Prostate gland (tissue), 2 donors: ENCODE data around the gene PPP1R14B. TPM values are rescaled to one million over a fixed set of nuclear protein-coding genes. Genes with fewer than 3 reads are reported as not detected.

ENCODE experiments used
- DNase-seq: peaks from one replicate; pipeline ENCODE4 v3.0.0-alpha.2; 2019; ENCODE audit warnings: low spot score
- H3K27ac ChIP-seq, 2 donors: fragments of 200-600 bp; sonication (generic); 2 replicates each; pipeline ENCODE4 v1.5.1; 2017 to 2019
- H3K27me3 ChIP-seq: fragments of 200-600 bp; sonication (generic); replicated peaks from 2 replicates; pipeline ENCODE4 v1.5.1; 2019; ENCODE audit not compliant: insufficient read depth
- H3K36me3 ChIP-seq, 2 donors: fragments of 200-600 bp; sonication (generic); 1 replicate in 1 of 2; 2 replicates in 1 of 2; pipeline versions ENCODE4 v1.5.1 to v1.8.1; 2017 to 2019
- H3K4me1 ChIP-seq: fragments of 200-600 bp; sonication (generic); replicated peaks from 2 replicates; pipeline ENCODE4 v1.5.1; 2019
- H3K4me3 ChIP-seq, 2 donors: fragments of 200-600 bp; sonication (generic); 2 replicates each; pipeline ENCODE4 v1.5.1; 2017 to 2019
- H3K9me3 ChIP-seq: fragments of 200-600 bp; sonication (generic); 2 replicates; pipeline ENCODE4 v1.5.1; 2017
- POLR2A ChIP-seq: fragments of 450-650 bp; IDR thresholded peaks from one replicate; pipeline ENCODE4 v1.6.1; 2016; ENCODE audit warnings: antibody characterized with exemption, mild to moderate bottlenecking
- POLR2AphosphoS5 ChIP-seq: sonication (generic); formaldehyde crosslinking; IDR thresholded peaks from one replicate; pipeline ENCODE4 v1.6.1; 2017; ENCODE audit warnings: antibody characterized with exemption
- WGBS: methylation state at CpG from one replicate; pipeline ENCODE4 v1.1.5; 2018; 5-methylcytosine and 5-hydroxymethylcytosine counted together
- intact Hi-C: fragments of 100-400 bp; cut with DNase I; formaldehyde crosslinking; loops from one replicate; pipeline ENCODE4 v1.14.2; 2022
- total RNA-seq, 2 donors: library from RNA; depleted of rRNA; stranded (reverse); fragments of >200 nt; gene quantifications; one replicate each; pipeline ENCODE4 v1.1.0, GENCODE V29; 2016
- TF ChIP-seq, protein P1 (sequence below), 4 experiments: fragments of 200-600 bp in 2 of 4; fragments of 450-650 bp in 2 of 4; sonication (generic) in 2 of 4; IDR thresholded peaks; 1 replicate in 3 of 4; 2 replicates in 1 of 4; pipeline ENCODE4 v1.5.1; 2016 to 2019; ENCODE audit warnings: antibody characterized with exemption in 4 of 4, mild to moderate bottlenecking in 2 of 4, moderate library complexity in 2 of 4

The PPP1R14B gene
- total RNA-seq, 2 donors from 2014 or later = 60.5 to 69.3 TPM

DNA sequence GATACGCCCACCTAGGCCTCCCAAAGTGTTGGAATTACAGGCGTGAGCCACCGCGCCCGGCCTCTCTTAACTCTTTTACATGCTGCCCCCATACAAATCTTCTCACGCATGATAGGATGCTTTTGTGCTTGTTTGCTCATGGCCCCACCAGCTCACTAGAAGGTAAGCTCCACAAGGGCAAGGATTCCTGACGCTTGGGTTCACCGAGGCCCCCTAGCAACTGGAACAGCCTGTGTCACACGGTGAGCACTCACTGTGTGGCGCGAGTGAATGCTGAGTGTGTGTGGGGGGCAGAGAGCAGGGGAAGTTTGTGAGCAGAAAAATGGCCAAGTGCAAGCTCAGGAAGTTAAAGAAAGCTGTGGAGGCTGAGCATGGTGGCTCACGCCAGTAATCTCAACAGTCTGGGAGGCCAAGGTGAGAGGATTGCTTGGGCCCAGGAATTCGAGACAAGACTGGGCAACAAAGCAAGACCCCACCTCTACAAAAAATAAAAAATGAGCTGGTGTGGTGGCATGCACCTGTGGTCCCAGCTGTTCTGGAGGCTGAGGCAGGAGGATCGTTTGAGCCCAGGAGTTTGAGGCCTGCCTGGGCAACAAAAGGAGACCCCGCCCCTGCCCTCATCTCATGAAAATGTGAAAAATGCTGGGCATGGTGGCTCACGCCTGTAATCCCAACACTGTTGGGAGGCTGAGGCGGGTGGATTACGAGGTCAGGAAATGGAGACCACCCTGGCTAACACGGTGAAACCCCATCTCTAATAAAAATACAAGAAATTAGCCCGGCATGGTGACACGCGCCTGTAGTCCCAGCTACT, 35.4 kb upstream of the PPP1R14B start:
- no peak overlapping the region for H3K27ac ChIP-seq
- WGBS = 93% methylated on average over 22 of the region's 22 CpGs
- H3K36me3 ChIP-seq = no peaks in the 10 kb centered on the region
- no peak for TF ChIP-seq POLR2A
- no peak for TF ChIP-seq POLR2AphosphoS5
- TF ChIP-seq, protein P1, sequence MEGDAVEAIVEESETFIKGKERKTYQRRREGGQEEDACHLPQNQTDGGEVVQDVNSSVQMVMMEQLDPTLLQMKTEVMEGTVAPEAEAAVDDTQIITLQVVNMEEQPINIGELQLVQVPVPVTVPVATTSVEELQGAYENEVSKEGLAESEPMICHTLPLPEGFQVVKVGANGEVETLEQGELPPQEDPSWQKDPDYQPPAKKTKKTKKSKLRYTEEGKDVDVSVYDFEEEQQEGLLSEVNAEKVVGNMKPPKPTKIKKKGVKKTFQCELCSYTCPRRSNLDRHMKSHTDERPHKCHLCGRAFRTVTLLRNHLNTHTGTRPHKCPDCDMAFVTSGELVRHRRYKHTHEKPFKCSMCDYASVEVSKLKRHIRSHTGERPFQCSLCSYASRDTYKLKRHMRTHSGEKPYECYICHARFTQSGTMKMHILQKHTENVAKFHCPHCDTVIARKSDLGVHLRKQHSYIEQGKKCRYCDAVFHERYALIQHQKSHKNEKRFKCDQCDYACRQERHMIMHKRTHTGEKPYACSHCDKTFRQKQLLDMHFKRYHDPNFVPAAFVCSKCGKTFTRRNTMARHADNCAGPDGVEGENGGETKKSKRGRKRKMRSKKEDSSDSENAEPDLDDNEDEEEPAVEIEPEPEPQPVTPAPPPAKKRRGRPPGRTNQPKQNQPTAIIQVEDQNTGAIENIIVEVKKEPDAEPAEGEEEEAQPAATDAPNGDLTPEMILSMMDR (IDR thresholded peaks at IDR 0.05) = no peak
- intact Hi-C loops = no loop called here
- H3K4me1 ChIP-seq = peaks cover 7% of the 10 kb centered on the region
- H3K9me3 ChIP-seq = no peaks in the 10 kb centered on the region
- no peak for DNase-seq
- H3K27me3 ChIP-seq = no peaks in the 10 kb centered on the region
- no peak overlapping the region for H3K4me3 ChIP-seq

DNA sequence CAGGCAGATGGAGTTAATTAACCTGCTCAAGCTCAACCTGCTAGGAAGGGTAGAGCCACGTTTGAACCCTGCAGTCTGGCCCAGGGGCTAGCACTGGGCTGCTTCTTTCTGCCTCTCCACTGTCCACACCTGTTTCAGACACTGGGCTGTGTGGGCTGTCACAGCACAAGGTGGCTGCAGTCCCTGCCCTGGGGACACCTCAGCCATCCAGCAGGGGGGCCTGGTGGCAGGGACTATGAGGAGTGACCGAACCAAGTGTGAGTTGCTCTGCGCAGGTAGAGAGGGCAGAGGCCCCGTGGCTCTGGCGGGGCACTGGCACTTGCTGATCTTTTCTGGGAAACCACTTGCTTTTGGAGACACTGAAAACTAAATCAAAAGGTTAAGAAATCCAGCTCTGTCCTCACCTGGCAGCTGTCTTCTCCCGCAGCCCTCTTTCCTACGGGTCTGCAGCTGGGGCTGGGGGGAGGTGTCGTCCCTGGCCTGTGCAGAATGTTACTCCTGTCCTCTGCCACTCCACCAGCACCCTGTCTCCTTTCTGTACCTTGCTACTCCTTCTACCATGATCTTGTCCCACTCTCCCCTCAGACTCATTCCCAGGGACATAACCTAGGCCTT, 31.9 kb upstream of the PPP1R14B start:
- no peak overlapping the region for H3K4me3 ChIP-seq
- WGBS = 81% methylated on average over 8 of the region's 8 CpGs
- no peak for TF ChIP-seq POLR2AphosphoS5
- no peak for TF ChIP-seq POLR2A
- TF ChIP-seq, protein P1 (IDR thresholded peaks at IDR 0.05) = no peak
- no peaks in the 10 kb centered on the region for H3K36me3 ChIP-seq
- H3K27me3 ChIP-seq = no peaks in the 10 kb centered on the region
- no peak overlapping the region for H3K27ac ChIP-seq
- DNase-seq = no peak
- H3K4me1 ChIP-seq = peaks cover 4% of the 10 kb centered on the region
- no peaks in the 10 kb centered on the region for H3K9me3 ChIP-seq
- intact Hi-C loops = no loop called here

DNA sequence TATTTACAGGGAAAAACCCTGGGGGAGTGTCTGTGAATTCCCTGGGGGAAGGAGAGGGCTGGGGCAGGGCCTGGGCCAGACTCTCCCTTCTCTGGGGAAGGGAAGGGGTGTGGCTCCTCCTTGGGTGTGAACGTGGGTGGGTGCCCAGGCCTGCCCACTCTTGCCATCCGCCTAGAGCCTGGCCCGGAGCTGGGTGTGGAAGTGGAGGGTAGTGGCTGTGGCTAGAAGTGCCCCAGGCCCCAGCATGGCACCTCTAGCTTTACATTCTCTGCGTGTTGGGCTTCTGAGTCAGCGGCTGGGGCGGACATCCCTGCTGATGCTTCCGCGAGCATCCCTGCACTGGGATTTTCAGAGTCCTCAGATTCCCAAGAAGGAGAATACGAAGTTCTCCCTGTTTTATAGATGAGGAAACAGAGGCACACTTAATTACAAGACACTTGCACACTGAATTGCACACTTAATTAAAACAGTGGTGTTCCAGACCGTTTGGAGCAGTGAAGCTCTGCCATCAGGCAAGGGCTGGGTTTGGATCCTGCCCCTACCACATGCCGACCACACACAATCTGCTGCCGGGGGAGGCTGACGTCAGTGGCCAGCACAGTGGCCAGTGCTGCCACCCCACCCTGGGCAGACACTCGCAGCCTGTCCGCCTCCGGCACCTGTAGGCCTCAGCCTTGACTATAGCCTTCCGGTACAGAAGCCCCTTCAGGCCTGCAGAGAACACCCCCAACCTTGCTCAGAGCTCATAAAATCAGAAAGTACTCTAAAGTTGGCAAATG, 30.1 kb upstream of the PPP1R14B start:
- H3K4me1 ChIP-seq = no peaks in the 10 kb centered on the region
- no peak overlapping the region for H3K4me3 ChIP-seq
- no peak overlapping the region for H3K27ac ChIP-seq
- H3K9me3 ChIP-seq = no peaks in the 10 kb centered on the region
- WGBS = 61% methylated on average over 17 of the region's 17 CpGs
- intact Hi-C loops = no loop called here
- H3K27me3 ChIP-seq = no peaks in the 10 kb centered on the region
- no peak for TF ChIP-seq POLR2AphosphoS5
- TF ChIP-seq POLR2A = no peak
- TF ChIP-seq, protein P1 (IDR thresholded peaks at IDR 0.05) = no peak
- no peak for DNase-seq
- no peaks in the 10 kb centered on the region for H3K36me3 ChIP-seq

DNA sequence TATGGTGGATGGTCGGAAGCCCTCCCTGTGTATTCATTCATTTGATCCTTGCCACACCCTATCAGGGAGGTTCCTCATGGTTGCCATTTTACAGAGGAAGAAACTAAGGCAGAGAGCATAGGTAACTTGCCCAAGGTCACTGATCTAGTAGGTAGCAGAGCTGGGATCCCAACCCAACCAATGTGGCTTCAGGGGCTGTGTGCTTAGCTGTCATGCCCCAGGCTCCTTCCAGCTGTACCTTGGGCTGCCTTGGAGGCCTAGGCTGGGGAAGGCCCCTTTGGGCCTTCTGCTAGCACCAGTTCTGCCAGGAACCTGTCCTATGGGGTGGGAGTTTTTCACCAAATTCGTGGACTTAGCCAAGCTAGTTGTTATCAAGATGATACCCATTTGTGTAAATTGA, 29.1 kb upstream of the PPP1R14B start:
- no peaks in the 10 kb centered on the region for H3K4me1 ChIP-seq
- H3K4me3 ChIP-seq = no peak overlapping the region
- no peaks in the 10 kb centered on the region for H3K9me3 ChIP-seq
- intact Hi-C loops = no loop called here
- H3K27ac ChIP-seq = no peak overlapping the region
- no peaks in the 10 kb centered on the region for H3K36me3 ChIP-seq
- H3K27me3 ChIP-seq = no peaks in the 10 kb centered on the region
- 60% methylated on average over 2 of the region's 2 CpGs for WGBS
- TF ChIP-seq, protein P1 (IDR thresholded peaks at IDR 0.05) = no peak
- TF ChIP-seq POLR2AphosphoS5 = no peak
- no peak for TF ChIP-seq POLR2A
- DNase-seq = no peak
